NCI-H2227 (cell line): ENCODE results near the gene OR51E1.

ENCODE experiments used
- DNase-seq: peaks from one replicate; lab custom pipeline; 2025; ENCODE audit not compliant: unreplicated experiment; lab: John Stamatoyannopoulos, UW

OR51E1 gene

GRCh38 chr11:4643682-4644081 lies at the start of gene OR51E1:
Gene OR51E1, plus strand, starts transcription at chr11:4643982. Its CDS starts 8,545 bp downstream, at chr11:4652527.
- DNase-seq: no peak

GRCh38 chr11:4605057-4605456 lies 38.7 kb upstream of the OR51E1 start:
- DNase-seq: no peak

GRCh38 chr11:4606231-4607015 lies 37.4 kb upstream of the OR51E1 start:
- DNase-seq: no peak

- DNase-seq: no peak
Observed at GRCh38 chr11:4607096-4607495, 36.7 kb upstream of the OR51E1 start.

- DNase-seq: peak; percentile 98
Observed at GRCh38 chr11:4607781-4608666, 35.8 kb upstream of the OR51E1 start, which contains the start of gene TRIM68. Gene TRIM68, minus strand, starts transcription at chr11:4608231. Its CDS starts 2,727 bp downstream, at chr11:4605504.

GRCh38 chr11:4610258-4610935 lies 33.4 kb upstream of the OR51E1 start:
- no peak for DNase-seq

GRCh38 chr11:4611986-4612385 lies 31.8 kb upstream of the OR51E1 start:
- no peak for DNase-seq

- no peak for DNase-seq
Observed at GRCh38 chr11:4615856-4616444, 27.8 kb upstream of the OR51E1 start.

GRCh38 chr11:4619514-4619913 lies 24.3 kb upstream of the OR51E1 start:
- DNase-seq: no peak

GRCh38 chr11:4626207-4627099 lies 17.3 kb upstream of the OR51E1 start:
- peak; percentile 79 for DNase-seq

- no peak for DNase-seq
Observed at GRCh38 chr11:4636136-4636535, 7.6 kb upstream of the OR51E1 start.

GRCh38 chr11:4636962-4637661 lies 6.7 kb upstream of the OR51E1 start, which contains the start of gene OR51D1:
Gene OR51D1, plus strand, starts transcription at chr11:4637477. Its CDS starts 2,314 bp downstream, at chr11:4639791.
- peak; percentile 85 for DNase-seq

GRCh38 chr11:4637662-4638047 lies 6.1 kb upstream of the OR51E1 start:
- no peak for DNase-seq

GRCh38 chr11:4639931-4640330 lies 3.9 kb upstream of the OR51E1 start:
- no peak for DNase-seq

GRCh38 chr11:4641501-4641900 lies 2.3 kb upstream of the OR51E1 start:
- DNase-seq: no peak

- DNase-seq: no peak
Observed at GRCh38 chr11:4642043-4642442, 1.7 kb upstream of the OR51E1 start.

- DNase-seq: no peak
Observed at GRCh38 chr11:4643076-4643475, 706 bp upstream of the OR51E1 start.

- no peak for DNase-seq
Observed at GRCh38 chr11:4644233-4644632, 451 bp downstream of the OR51E1 start.

GRCh38 chr11:4645974-4646373 lies 2.2 kb downstream of the OR51E1 start:
- DNase-seq: no peak
